ENCODE results near the gene ATP2B2.
"Not testable (repeated sequence)": the region's sequence is repeated elsewhere in the genome, so short reads cannot be mapped to it uniquely, and the experiment has no call there.

ATP2B2 gene

GRCh38 chr3:10505050-10505790 is at the start of gene ATP2B2:
TSS of gene ATP2B2 (minus strand) at chr3:10505586. CDS start at chr3:10449543, 56,043 bp downstream.
- DNase-seq (ENCODE audit: low read depth in 2 of 2, low spot score in 1 of 2), result no peak

- no peak for DNase-seq (ENCODE audit: low read depth in 2 of 2, low spot score in 1 of 2)
These were observed 49.4 kb upstream of the ATP2B2 start for GRCh38 chr3:10554746-10555145.

- no peak for DNase-seq (ENCODE audit: low read depth in 2 of 2, low spot score in 1 of 2)
These were observed 48.8 kb upstream of the ATP2B2 start for GRCh38 chr3:10554236-10554611.

- no peak for DNase-seq (ENCODE audit: low read depth in 2 of 2, low spot score in 1 of 2)
These were observed 48.3 kb upstream of the ATP2B2 start for GRCh38 chr3:10553591-10554235.

GRCh38 chr3:10552631-10552943 is 47.2 kb upstream of the ATP2B2 start:
- no peak for DNase-seq (ENCODE audit: low read depth in 2 of 2, low spot score in 1 of 2)

GRCh38 chr3:10551821-10552630 is 46.6 kb upstream of the ATP2B2 start:
- peak; percentile 76 to 80 for DNase-seq (ENCODE audit: low read depth in 2 of 2, low spot score in 1 of 2)

- no peak for DNase-seq (ENCODE audit: low read depth in 2 of 2, low spot score in 1 of 2)
These were observed 45.8 kb upstream of the ATP2B2 start for GRCh38 chr3:10551139-10551538.

GRCh38 chr3:10550705-10551104 is 45.3 kb upstream of the ATP2B2 start:
- DNase-seq (ENCODE audit: low read depth in 2 of 2, low spot score in 1 of 2), result no peak

- DNase-seq (ENCODE audit: low read depth in 2 of 2, low spot score in 1 of 2), result no peak
These were observed 44.3 kb upstream of the ATP2B2 start for GRCh38 chr3:10549617-10550230.

GRCh38 chr3:10548992-10549391 is 43.6 kb upstream of the ATP2B2 start:
- DNase-seq (ENCODE audit: low read depth in 2 of 2, low spot score in 1 of 2), result no peak

GRCh38 chr3:10547841-10548783 is 42.7 kb upstream of the ATP2B2 start:
- no peak for DNase-seq (ENCODE audit: low read depth in 2 of 2, low spot score in 1 of 2)

GRCh38 chr3:10547413-10547812 is 42.0 kb upstream of the ATP2B2 start:
- DNase-seq (ENCODE audit: low read depth in 2 of 2, low spot score in 1 of 2), result no peak

GRCh38 chr3:10546820-10547263 is 41.5 kb upstream of the ATP2B2 start:
- DNase-seq (ENCODE audit: low read depth in 2 of 2, low spot score in 1 of 2), result no peak

- DNase-seq (ENCODE audit: low read depth in 2 of 2, low spot score in 1 of 2), result no peak
These were observed 40.8 kb upstream of the ATP2B2 start for GRCh38 chr3:10546181-10546624.

GRCh38 chr3:10542518-10542917 is 37.1 kb upstream of the ATP2B2 start:
- DNase-seq (ENCODE audit: low read depth in 2 of 2, low spot score in 1 of 2), result no peak

- not testable (repeated sequence) for DNase-seq (ENCODE audit: low read depth in 2 of 2, low spot score in 1 of 2)
These were observed 35.0 kb upstream of the ATP2B2 start for GRCh38 chr3:10540347-10540746.

- no peak for DNase-seq (ENCODE audit: low read depth in 2 of 2, low spot score in 1 of 2)
These were observed 28.7 kb upstream of the ATP2B2 start for GRCh38 chr3:10534066-10534465.

- DNase-seq (ENCODE audit: low read depth in 2 of 2, low spot score in 1 of 2), result no peak
These were observed 28.3 kb upstream of the ATP2B2 start for GRCh38 chr3:10533737-10534023.

GRCh38 chr3:10532939-10533736 is 27.8 kb upstream of the ATP2B2 start:
- DNase-seq (ENCODE audit: low read depth in 2 of 2, low spot score in 1 of 2), result no peak

GRCh38 chr3:10531031-10531430 is 25.6 kb upstream of the ATP2B2 start:
- DNase-seq (ENCODE audit: low read depth in 2 of 2, low spot score in 1 of 2), result no peak
